GM15510 (cell line): ENCODE measurements around the gene UNK.

ENCODE experiments used
- POLR2A ChIP-seq: IDR thresholded peaks from 3 replicates; pipeline ENCODE4 v1.6.1; 2011; ENCODE audit warnings: borderline replicate concordance; ENCODE audit not compliant: insufficient read length; ENCODE audit errors: extremely low read depth

The UNK gene

DNA sequence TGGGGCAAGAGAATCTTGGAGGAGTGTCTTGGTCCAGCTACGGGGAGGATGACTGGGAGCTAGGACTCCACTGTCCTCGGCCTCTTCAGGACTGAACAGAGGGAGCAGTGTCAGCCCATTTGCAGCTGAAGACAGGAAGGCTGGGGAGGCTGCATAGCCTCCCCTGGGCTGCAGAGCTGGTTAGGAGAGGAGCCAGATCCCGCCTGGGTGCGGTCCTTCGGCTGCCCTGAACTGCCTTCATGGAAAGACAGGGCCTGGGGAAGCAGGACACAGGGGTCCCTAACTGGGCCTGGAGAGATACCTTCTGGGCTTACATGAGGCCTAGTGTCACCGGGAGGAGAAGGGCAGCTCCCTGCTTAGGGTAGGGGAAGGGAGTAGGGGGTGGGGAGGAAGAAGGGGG, 33.0 kb downstream of the UNK start:
- TF ChIP-seq POLR2A, result no peak

DNA sequence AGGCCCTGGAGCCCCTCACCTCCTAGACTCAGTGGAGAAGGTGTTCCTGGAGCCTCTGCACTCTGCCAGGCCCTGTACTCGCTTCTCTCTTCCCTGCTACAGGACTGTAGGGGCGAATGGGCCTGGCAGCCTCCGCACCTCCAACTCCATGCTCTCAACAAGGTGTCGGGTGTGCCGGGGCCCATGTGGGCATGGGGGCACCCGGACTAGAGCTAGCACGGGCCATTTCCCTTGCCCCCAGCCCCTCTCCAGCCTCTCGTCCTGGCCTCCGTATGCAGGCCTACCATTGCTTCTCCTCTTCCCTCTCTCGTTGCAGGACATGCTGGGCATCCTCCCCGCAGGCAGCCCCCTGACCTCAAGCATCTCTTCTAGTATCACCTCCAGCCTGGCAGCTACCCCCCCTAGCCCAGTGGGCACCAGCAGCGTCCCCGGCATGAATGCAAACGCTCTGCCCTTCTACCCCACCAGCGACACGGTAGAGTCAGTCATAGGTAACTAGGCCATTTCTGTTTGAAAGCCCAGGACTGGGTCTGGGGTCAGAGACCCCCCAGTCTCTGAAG, 33.8 kb downstream of the UNK start:
- no peak for TF ChIP-seq POLR2A

DNA sequence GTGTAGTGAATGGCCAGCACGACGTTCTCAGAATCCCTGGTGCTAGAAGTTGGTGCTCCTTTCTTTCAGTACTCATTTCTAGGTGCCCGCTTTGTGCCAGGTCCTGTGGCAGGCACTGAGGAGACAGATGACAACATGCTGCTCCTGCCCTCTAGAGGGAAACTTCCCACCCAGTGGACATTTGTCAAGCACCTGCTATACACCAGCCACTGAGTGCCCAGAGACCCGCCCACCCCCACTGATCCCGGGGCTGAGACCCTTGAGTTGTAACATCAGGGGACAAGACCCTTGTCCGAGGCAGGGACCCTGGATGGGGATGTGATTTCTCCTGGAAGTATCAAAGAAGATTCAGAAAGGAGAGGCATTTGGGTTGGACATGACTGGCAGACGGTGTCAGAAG, 34.5 kb downstream of the UNK start:
- TF ChIP-seq POLR2A, result no peak

DNA sequence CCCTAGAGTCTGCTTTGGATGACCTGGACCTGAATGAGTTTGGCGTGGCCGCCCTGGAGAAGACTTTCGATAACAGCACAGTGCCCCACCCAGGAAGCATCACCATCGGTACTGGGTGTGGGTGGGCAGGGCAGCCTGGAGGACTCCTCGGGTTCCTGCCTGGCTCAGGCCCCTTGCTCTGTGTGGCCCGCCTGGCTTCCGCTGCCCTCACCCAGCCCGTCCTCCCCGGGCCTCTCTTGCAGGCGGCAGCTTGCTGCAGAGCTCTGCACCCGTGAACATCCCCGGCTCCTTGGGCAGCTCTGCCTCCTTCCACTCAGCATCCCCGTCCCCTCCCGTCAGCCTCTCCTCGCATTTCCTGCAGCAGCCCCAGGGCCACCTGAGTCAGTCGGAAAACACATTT, 35.1 kb downstream of the UNK start:
- no peak for TF ChIP-seq POLR2A

DNA sequence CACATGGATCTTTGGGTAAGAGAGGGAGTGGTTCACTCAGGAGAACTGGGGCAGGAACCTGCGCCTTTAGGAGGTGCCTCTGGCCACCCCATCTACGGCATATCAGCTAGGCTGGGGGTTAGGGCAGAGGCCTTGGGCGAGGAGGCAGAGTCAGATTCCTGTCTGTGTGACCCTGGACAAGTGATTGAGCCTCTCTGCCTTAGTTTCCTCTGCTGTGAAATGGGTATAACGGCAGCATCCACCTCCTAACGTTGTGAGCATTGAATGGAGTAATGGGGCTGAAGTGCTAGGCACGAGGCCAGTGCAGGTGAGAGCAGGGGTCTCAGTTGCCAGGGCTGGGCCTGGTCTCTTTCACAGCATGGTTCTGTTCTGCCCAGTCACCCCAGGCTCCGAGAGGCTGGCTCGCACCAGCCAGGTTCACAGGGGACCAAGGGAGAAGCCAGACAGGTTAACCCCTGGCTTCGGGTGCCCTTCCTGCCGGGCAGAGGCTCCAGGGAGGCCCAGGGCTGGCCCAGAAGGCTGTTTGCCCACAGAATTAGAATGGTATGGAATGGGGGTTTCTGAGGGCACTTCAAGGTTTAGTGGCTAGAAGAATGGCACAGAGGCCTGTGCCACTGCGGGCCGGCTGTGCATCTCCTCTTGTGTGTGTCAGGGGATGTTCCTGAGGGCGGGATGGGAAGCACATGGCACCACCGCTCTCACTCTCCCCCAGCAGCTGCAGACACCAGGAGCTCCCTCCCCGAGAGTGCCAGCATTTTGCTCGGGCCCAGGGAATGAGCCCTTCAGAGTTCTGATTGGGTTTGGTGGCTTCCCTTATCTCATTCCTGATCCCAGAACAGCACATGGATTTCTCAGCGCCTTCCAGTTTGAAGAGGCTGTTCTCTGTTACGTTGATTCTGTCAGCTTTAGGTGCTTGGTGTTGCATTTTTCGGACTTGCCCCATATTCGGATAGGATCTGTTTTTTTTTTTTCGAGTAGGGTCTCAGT, 35.8 kb downstream of the UNK start:
- TF ChIP-seq POLR2A, result no peak

DNA sequence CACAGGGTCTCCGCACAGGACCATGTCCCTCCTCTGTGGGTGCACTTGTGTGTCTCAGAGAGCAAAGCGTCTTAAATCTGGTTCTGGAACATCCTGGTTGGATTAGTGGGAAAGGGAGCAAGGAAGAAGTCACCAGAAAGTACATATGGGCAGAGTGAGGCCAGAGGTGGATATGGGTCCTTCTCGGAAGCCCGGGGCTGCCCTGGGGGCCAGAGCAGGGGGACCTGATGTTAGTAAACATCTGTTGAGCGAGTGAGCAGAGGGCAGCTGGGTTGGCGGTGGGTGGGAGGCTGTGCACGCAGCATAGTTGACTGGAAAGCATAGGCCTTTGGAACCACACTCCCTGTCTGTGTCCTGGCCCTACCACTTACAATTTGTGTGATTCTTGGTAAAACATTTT, 36.9 kb downstream of the UNK start:
- TF ChIP-seq POLR2A, result no peak

DNA sequence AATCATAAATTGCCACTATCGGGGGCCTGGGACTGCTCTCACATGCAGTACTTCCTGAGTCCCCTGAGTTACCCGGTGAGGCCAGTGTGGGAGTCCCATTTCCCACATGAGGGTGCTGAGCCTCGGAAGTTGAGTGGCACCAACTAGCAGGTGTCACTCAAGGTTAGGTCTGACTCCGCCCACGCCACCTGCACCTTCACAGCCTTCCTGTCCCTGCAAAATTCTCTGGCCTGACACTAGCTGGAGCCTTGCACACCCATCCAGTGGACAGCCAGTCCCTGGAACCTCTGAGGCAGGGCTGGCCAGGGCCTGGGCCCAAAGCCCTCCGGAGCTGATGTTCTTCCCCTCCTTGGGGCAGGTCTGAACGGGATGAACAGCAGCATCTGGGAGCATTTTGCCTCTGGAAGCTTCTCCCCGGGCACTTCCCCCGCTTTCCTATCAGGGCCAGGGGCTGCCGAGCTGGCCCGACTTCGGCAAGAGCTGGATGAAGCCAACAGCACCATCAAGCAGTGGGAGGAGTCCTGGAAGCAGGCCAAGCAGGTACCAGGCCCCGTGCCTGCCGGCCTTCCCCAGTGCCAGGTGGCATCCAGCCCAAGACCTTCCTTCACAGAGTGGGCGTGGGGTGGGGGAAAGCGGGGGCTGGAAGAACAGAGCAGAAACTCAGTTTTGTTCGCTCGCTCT, 37.7 kb downstream of the UNK start:
- TF ChIP-seq POLR2A, result no peak

DNA sequence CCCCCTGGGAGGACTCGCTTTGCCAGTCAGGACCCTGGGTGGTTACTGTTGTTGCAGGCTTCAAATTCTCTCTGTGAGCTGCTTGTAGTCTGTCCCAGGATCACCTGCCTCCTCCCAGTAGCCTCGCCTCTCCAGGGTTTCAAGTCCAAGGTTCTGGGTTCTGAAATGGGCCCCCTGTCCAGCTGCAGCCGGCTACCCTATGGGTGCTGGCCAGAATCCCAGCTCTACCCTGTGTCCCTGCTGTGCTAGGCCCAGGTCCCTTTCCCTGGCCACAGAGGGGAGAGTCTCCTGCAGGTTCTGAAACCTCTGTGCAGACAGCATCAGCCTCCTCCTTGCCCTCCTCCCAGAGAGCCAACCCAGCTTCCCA, 38.2 kb downstream of the UNK start:
- no peak for TF ChIP-seq POLR2A

DNA sequence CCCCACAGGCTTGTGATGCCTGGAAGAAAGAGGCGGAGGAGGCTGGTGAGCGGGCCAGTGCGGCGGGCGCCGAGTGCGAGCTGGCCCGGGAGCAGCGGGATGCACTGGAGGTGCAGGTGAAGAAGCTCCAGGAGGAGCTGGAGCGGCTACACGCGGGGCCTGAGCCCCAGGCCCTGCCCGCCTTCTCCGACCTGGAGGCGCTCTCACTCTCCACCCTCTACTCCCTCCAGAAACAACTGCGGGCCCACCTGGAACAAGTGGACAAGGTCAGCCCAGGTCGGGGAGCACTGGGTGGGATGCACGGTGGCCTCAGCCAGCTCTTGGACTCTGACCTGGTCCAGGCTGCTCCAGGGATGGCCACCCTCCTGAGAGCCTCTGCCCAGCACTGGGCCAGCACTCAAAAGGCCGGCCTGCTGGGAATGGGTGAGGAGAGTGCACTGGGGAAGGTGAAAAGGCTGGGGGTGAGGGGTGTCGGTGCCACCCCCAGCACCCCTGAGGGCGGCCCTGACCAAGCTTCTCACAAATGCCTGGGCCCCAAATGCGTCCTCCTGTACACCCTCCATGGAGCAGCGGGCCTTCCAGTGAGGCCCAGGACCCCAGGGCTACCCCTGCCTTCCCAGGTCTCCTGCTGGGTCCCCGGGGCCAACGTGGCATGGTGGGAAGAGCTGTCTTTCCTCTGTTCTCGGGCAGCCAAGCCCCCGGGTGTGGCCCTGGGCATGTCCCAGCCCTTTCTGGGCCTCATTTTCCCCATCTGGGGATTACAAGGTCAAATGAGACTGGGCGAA, 38.8 kb downstream of the UNK start:
- TF ChIP-seq POLR2A, result no peak

DNA sequence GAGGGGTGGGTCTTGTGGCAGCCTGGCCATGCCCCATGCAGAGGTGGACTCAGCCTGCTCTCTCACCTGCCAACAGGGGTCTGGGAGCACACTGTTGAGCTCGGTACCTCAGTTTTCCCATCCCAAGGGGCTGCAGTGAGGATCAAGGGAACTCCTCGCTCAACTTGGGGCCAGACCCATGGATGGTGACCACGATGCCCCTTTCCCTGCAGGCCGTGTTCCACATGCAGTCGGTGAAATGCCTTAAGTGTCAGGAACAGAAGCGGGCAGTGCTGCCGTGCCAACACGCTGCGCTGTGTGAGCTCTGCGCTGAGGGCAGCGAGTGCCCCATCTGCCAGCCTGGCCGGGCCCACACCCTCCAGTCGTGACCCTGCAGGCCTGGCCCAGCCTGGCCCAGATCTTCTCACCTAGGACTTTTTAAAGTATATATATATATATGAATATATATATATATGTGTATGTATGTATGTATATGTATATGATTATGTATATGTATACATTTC, 39.5 kb downstream of the UNK start:
- TF ChIP-seq POLR2A, result no peak

DNA sequence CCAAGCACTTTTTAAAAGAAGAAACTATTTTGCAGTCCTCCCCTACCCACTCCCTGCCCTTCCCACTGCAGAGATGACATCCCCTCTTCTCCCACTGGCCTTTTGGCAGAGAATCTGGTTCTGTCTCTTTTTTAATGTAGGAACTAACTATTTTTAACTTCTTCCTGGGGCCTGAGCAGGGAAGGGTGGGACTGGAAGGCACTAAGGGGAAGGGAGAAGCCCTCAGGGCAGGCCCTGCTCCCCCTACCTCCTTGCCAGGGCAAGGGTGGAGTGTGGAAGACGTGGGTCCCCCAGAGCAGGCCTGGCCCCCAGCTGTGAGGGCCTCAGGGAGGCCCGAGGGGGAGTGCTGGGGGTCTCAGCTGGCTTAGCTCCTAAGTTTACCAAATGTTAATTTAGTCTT, 40.1 kb downstream of the UNK start:
- TF ChIP-seq POLR2A, result no peak

DNA sequence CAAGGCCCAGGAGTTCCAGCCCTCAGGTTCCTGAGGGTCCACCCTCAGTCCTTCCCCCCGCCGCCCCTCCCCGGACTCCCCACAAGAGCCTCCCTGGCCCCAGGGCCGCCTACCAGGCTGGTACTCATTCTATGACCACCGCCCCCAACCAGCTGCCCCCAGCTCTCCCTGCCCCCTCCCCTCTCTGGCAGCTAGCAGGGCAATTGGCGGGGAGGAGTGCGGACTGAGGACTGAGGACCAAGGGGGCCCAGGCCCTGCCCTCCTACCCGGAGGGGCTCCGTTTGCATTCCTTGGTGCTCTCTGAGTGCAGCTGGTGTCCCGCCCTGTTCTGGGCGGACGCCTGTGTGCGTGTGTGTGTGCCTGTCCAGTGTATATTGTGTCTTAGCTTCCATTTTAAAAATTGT, 40.5 kb downstream of the UNK start:
- TF ChIP-seq POLR2A, result no peak

DNA sequence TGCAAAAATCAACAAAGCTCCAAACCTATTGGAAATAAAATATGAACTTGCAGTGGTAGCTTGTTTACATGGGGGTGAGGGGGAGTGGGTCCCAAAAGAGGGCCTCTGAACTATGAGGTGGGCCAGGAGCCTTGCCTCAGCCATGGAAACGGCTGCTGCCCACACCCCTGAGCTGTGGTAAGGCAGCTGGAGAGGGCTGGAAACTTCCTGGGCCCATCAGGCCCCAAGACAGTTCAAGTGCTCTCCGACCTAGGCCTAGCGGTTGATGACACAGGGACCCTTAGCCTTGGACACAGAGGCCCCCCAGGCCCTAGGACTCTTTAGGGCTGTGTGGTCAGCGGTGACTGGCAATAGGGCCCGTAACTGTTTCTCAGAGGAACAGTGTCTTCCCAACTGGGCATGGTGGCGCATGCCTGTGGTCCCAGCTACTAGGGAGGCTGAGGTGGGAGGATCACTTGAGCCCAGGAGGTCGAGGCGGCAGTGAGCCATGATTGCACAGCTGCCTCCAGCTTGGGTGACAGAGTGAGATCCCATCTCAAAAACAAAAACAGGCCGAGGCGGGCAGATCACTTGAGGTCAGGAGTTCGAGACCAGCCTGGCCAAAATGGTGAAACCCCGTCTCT, 41.3 kb downstream of the UNK start:
- no peak for TF ChIP-seq POLR2A
